GM12878 (cell line): Measurements from ENCODE around the gene FCHSD2. TPM values are rescaled to one million over a fixed set of nuclear protein-coding genes. Genes with fewer than 3 reads are reported as not detected.

Experiments
- ATAC-seq: fragments of 200-7000 bp; cut with Tn5 transposase; 3 replicates; pipeline ENCODE4 v1.9.1; 2020; ENCODE audit warnings: mild to moderate bottlenecking, moderate library complexity
- BruUV-seq: library from RNA; stranded (reverse); fragments of 400-500 nt; replicated peaks from 2 replicates; lab custom pipeline; 2021; lab: Mats Ljungman, UMichigan
- CTCF ChIA-PET: fragments of 300-600 bp; sonication (Branson Sonifier 250); formaldehyde crosslinking; extraction: SDS; loops from one replicate; lab custom pipeline; 2021; ENCODE audit warnings: inconsistent platforms; lab: Yijun Ruan, JAX
- POLR2A ChIA-PET: fragments of 350-600 bp; formaldehyde crosslinking; extraction: SDS; loops from one replicate; lab custom pipeline; 2021; ENCODE audit warnings: inconsistent platforms; lab: Charles Lee
- RAD21 ChIA-PET: fragments of 300-600 bp; sonication (Branson Sonifier 250); formaldehyde crosslinking; loops from one replicate; lab custom pipeline; 2023; ENCODE audit warnings: antibody characterized with exemption; ENCODE audit not compliant: unreplicated experiment; lab: Charles Lee
- SMC1A ChIA-PET: fragments of 300-600 bp; sonication (Branson Sonifier 250); formaldehyde crosslinking; loops from one replicate; lab custom pipeline; 2023; ENCODE audit not compliant: unreplicated experiment, uncharacterized antibody; lab: Charles Lee
- DNase-seq: peaks from one replicate; pipeline ENCODE4 v3.0.0-alpha.2; 2011; ENCODE audit warnings: low read depth, low spot score
- FAIRE-seq: peaks from 3 replicates; lab custom pipeline; 2011; peaks lifted over from hg19 to GRCh38; lab: Jason Lieb, UNC
- H2AFZ ChIP-seq: 2 replicates; pipeline ENCODE4 v1.6.0; 2011; ENCODE audit warnings: low read depth, low read length, control low read depth; ENCODE audit not compliant: control insufficient read depth
- H3K27ac ChIP-seq: 2 replicates; pipeline ENCODE4 v1.5.1; 2011; ENCODE audit warnings: control low read depth; ENCODE audit not compliant: control insufficient read depth, insufficient read depth
- H3K27me3 ChIP-seq, 2 experiments: replicated peaks in 1 of 2; 2 replicates each; pipeline versions ENCODE4 v1.6.0 to v1.6.1; 2011; ENCODE audit warnings: low read length in 1 of 2; ENCODE audit not compliant: control insufficient read depth in 2 of 2, insufficient read depth in 2 of 2
- H3K36me3 ChIP-seq, 2 experiments: 2 replicates each; pipeline ENCODE4 v1.5.1; 2011; ENCODE audit warnings: low read length in 1 of 2; ENCODE audit not compliant: control insufficient read depth in 2 of 2, insufficient read depth in 2 of 2
- H3K4me1 ChIP-seq: 2 replicates; pipeline ENCODE4 v1.6.1; 2011; ENCODE audit warnings: mild to moderate bottlenecking, low read length, moderate library complexity, mixed read lengths; ENCODE audit not compliant: control insufficient read depth, insufficient read depth
- H3K4me2 ChIP-seq: 2 replicates; pipeline ENCODE4 v1.6.0; 2011; ENCODE audit warnings: control low read depth; ENCODE audit not compliant: control insufficient read depth, insufficient read depth
- H3K4me3 ChIP-seq: fragments of 200-600 bp; sonication (generic); 2 replicates; pipeline ENCODE4 v1.5.1; 2016
- H3K79me2 ChIP-seq: 2 replicates; pipeline ENCODE4 v1.6.0; 2011; ENCODE audit warnings: low read length; ENCODE audit not compliant: control insufficient read depth, insufficient read depth
- H3K9ac ChIP-seq: 2 replicates; pipeline ENCODE4 v1.8.0; 2011; ENCODE audit warnings: low read length, control low read depth, mixed read lengths; ENCODE audit not compliant: control insufficient read depth, insufficient read depth
- H3K9me3 ChIP-seq: replicated peaks from 3 replicates; pipeline ENCODE4 v1.5.1; 2011; ENCODE audit warnings: mild to moderate bottlenecking, low read length; ENCODE audit not compliant: control insufficient read depth, insufficient read depth
- H4K20me1 ChIP-seq: 2 replicates; pipeline ENCODE4 v1.6.0; 2011; ENCODE audit not compliant: control insufficient read depth, insufficient read depth
- EZH2 ChIP-seq: IDR thresholded peaks from 2 replicates; pipeline ENCODE4 v1.6.1; 2012; ENCODE audit warnings: low read depth, mild to moderate bottlenecking, control low read depth, inconsistent platforms, low read length, borderline replicate concordance; ENCODE audit not compliant: control insufficient read depth
- GABPA ChIP-seq: IDR thresholded peaks from 2 replicates; pipeline ENCODE4 v1.6.1; 2014; ENCODE audit warnings: antibody characterized with exemption, low read depth, mild to moderate bottlenecking, inconsistent platforms
- IKZF2 ChIP-seq, 2 experiments: fragments of 450-650 bp; IDR thresholded peaks; 2 replicates each; pipeline ENCODE4 v1.6.1; 2017; ENCODE audit warnings: mild to moderate bottlenecking in 2 of 2, moderate library complexity in 2 of 2
- MXI1 ChIP-seq: fragments of 150-350 bp; IDR thresholded peaks from 2 replicates; pipeline ENCODE4 v1.6.1; 2011; ENCODE audit warnings: low read depth, mild to moderate bottlenecking, inconsistent platforms, low read length, improper control_type of control experiment
- NRF1 ChIP-seq: conservative IDR thresholded peaks from 2 replicates; pipeline ENCODE4 v1.6.1; 2011; ENCODE audit warnings: mild to moderate bottlenecking, low read depth, low read length, improper control_type of control experiment
- RBBP5 ChIP-seq: fragments of 200-600 bp; sonication (generic); conservative IDR thresholded peaks from 2 replicates; pipeline ENCODE4 v1.6.1; 2016
- RELA ChIP-seq: fragments of 450-650 bp; IDR thresholded peaks from 2 replicates; pipeline ENCODE4 v1.8.0; 2014; ENCODE audit warnings: borderline replicate concordance; ENCODE audit not compliant: partially characterized antibody
- SP1 ChIP-seq: IDR thresholded peaks from one replicate; pipeline ENCODE4 v1.6.1; 2011; ENCODE audit warnings: low read depth, low read length
- SPI1 ChIP-seq: IDR thresholded peaks from 2 replicates; pipeline ENCODE4 v1.6.1; 2011; ENCODE audit warnings: low read depth, mild to moderate bottlenecking, low read length, moderate library complexity, borderline replicate concordance; ENCODE audit not compliant: insufficient read depth
- SREBF1 ChIP-seq: IDR thresholded peaks from 2 replicates; pipeline ENCODE4 v1.6.1; 2012; ENCODE audit warnings: mild to moderate bottlenecking, low read length
- TBL1XR1 ChIP-seq: IDR thresholded peaks from 2 replicates; pipeline ENCODE4 v1.6.1; 2012; ENCODE audit warnings: low read depth, low read length, improper control_type of control experiment
- TCF7 ChIP-seq: IDR thresholded peaks from 2 replicates; pipeline ENCODE4 v1.6.1; 2014; ENCODE audit warnings: antibody characterized with exemption, borderline replicate concordance
- WGBS: methylation state at CpG from one replicate; pipeline ENCODE4 v1.1.6; 2016; ENCODE audit warnings: low lambda C conversion rate; ENCODE audit not compliant: insufficient replicate concordance, insufficient coverage; ENCODE audit errors: missing lambda C conversion rate; 5-methylcytosine and 5-hydroxymethylcytosine counted together
- in situ Hi-C: fragments of 300-500 bp; cut with MboI; formaldehyde crosslinking; loops from 9 replicates; pipeline ENCODE4 v1.14.3; 2018; ENCODE audit warnings: mixed read lengths
- intact Hi-C: fragments of 100-400 bp; cut with micrococcal nuclease; formaldehyde crosslinking; loops from one replicate; pipeline ENCODE4 v1.14.2; 2022; ENCODE audit not compliant: unreplicated experiment
- polyA plus RNA-seq, 11 experiments: library from polyadenylated mRNA; depleted of rRNA in 4 of 11; unstranded in 6 of 11; stranded (reverse) in 5 of 11; fragments of >200 nt; fragmentation: Nextera tagmentation in 4 of 11; fragmentation: Illumina TruSeq in 1 of 11; extraction: Ambion mirVana in 4 of 11; extraction: Trizol in 1 of 11; gene quantifications; 1 replicate in 1 of 11; 2 replicates in 10 of 11; pipeline versions ENCODE4 v1.2.1 to v1.2.3, GENCODE V29; 2011 to 2016; ENCODE audit warnings: inconsistent platforms in 2 of 11, missing spikeins in 2 of 11, low read depth in 1 of 11
- total RNA-seq, 4 experiments: library from RNA; depleted of rRNA in 3 of 4; stranded (reverse); fragments of >200 nt in 3 of 4; fragmentation: Illumina TruSeq in 1 of 4; extraction: Trizol in 1 of 4; gene quantifications; 2 replicates each; pipeline versions ENCODE4 v1.2.1 to v1.2.3, GENCODE V29; 2013 to 2021
- TF ChIP-seq, protein P1 (sequence below): fragments of 150-350 bp; IDR thresholded peaks from 2 replicates; pipeline ENCODE4 v1.6.1; 2016; ENCODE audit warnings: low read depth, low read length
- TF ChIP-seq, protein P2 (sequence below): fragments of 450-650 bp; IDR thresholded peaks from 2 replicates; pipeline ENCODE4 v1.6.1; 2017; ENCODE audit warnings: mild to moderate bottlenecking, moderate library complexity

The FCHSD2 gene
- total and polyA plus RNA-seq, 10 of the 15 experiments (the other 5 are each of a cell fraction or from before 2014, with no cell fraction given): 13.2 to 89.8 (median 47.8) TPM

DNA sequence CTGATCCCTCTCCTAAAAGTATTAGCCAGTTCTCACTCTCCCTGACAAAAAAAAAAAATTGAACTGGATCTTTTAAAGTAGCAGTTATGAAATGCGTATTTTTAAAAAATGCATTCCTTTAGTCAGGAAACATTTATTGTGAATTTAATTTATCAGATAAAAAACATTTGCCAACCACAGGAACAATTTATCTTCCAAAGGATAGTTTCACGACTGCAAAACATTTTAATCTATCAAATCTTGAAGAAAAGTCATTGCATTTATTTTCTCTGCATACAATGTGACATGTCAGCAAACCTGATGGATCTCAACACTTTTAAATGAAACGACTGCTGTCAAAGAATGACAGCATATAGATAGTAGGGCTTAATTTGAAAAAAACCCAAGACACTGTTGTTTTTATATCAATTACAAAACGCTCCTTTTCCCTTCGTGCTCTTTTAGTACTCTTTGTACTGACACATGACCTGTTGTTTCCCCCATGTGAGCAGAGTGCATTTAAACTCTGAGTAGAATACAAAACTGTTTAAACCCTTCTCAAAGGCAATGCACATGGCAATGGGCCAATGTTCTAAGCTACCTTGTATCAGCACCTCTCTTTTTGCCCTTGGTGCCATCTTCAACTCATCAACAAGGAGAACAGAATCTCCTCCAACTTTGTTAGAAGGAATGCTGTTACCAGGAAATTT, 220.9 kb downstream of the FCHSD2 start:
- TSS peak; percentile 14 for BruUV-seq
- ChIA-PET RAD21 (no interaction called here), SMC1A (no interaction called here), POLR2A (no interaction called here), CTCF (interaction anchor here (1.6 to 7.5 kb wide), 2 partner anchors 19 to 257 kb away, joined by 3 to 95 read pairs; no protein-coding TSS in a partner anchor)
- Histone ChIP-seq H3K27me3 (no peaks in the 10 kb centered on the region), H4K20me1 (no peaks in the 10 kb centered on the region), H3K9me3 (peaks cover 2% of the 10 kb centered on the region; the same call in 2 of the 3 replicates), H3K4me3 (no peak overlapping the region), H2AFZ (no peak overlapping the region), H3K36me3 (peaks cover 6 to 18% of the 10 kb centered on the region in 2 experiments; a peak in 3 of 4 replicates), H3K4me1 (no peaks in the 10 kb centered on the region), H3K79me2 (no peaks in the 10 kb centered on the region; the same call in 1 of the 2 replicates), H3K27ac (no peak overlapping the region), H3K9ac (no peak overlapping the region), H3K4me2 (no peak overlapping the region)
- ATAC-seq (no peak), DNase-seq (no peak), FAIRE-seq (no peak)
- intact Hi-C loops (no loop called here), in situ Hi-C loops (no loop called here)
- 97% methylated on average over 5 of the region's 5 CpGs for WGBS
- no peak for TF ChIP-seq NRF1
- no peak for TF ChIP-seq MXI1
- TF ChIP-seq, protein P1, sequence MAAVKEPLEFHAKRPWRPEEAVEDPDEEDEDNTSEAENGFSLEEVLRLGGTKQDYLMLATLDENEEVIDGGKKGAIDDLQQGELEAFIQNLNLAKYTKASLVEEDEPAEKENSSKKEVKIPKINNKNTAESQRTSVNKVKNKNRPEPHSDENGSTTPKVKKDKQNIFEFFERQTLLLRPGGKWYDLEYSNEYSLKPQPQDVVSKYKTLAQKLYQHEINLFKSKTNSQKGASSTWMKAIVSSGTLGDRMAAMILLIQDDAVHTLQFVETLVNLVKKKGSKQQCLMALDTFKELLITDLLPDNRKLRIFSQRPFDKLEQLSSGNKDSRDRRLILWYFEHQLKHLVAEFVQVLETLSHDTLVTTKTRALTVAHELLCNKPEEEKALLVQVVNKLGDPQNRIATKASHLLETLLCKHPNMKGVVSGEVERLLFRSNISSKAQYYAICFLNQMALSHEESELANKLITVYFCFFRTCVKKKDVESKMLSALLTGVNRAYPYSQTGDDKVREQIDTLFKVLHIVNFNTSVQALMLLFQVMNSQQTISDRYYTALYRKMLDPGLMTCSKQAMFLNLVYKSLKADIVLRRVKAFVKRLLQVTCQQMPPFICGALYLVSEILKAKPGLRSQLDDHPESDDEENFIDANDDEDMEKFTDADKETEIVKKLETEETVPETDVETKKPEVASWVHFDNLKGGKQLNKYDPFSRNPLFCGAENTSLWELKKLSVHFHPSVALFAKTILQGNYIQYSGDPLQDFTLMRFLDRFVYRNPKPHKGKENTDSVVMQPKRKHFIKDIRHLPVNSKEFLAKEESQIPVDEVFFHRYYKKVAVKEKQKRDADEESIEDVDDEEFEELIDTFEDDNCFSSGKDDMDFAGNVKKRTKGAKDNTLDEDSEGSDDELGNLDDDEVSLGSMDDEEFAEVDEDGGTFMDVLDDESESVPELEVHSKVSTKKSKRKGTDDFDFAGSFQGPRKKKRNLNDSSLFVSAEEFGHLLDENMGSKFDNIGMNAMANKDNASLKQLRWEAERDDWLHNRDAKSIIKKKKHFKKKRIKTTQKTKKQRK: no peak
- TF ChIP-seq SP1: no peak
- no peak for TF ChIP-seq SREBF1
- TF ChIP-seq IKZF2 (IDR thresholded peaks at IDR 0.05): no peak
- no peak for TF ChIP-seq GABPA
- no peak for TF ChIP-seq EZH2
- no peak for TF ChIP-seq RBBP5
- TF ChIP-seq TBL1XR1: no peak
- TF ChIP-seq RELA: no peak
- TF ChIP-seq TCF7: no peak
- no peak for TF ChIP-seq SPI1
- TF ChIP-seq, protein P2, sequence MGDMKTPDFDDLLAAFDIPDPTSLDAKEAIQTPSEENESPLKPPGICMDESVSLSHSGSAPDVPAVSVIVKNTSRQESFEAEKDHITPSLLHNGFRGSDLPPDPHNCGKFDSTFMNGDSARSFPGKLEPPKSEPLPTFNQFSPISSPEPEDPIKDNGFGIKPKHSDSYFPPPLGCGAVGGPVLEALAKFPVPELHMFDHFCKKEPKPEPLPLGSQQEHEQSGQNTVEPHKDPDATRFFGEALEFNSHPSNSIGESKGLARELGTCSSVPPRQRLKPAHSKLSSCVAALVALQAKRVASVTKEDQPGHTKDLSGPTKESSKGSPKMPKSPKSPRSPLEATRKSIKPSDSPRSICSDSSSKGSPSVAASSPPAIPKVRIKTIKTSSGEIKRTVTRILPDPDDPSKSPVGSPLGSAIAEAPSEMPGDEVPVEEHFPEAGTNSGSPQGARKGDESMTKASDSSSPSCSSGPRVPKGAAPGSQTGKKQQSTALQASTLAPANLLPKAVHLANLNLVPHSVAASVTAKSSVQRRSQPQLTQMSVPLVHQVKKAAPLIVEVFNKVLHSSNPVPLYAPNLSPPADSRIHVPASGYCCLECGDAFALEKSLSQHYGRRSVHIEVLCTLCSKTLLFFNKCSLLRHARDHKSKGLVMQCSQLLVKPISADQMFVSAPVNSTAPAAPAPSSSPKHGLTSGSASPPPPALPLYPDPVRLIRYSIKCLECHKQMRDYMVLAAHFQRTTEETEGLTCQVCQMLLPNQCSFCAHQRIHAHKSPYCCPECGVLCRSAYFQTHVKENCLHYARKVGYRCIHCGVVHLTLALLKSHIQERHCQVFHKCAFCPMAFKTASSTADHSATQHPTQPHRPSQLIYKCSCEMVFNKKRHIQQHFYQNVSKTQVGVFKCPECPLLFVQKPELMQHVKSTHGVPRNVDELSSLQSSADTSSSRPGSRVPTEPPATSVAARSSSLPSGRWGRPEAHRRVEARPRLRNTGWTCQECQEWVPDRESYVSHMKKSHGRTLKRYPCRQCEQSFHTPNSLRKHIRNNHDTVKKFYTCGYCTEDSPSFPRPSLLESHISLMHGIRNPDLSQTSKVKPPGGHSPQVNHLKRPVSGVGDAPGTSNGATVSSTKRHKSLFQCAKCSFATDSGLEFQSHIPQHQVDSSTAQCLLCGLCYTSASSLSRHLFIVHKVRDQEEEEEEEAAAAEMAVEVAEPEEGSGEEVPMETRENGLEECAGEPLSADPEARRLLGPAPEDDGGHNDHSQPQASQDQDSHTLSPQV: no peak
